ENCODE results near the gene SGCA.

The SGCA gene

DNA sequence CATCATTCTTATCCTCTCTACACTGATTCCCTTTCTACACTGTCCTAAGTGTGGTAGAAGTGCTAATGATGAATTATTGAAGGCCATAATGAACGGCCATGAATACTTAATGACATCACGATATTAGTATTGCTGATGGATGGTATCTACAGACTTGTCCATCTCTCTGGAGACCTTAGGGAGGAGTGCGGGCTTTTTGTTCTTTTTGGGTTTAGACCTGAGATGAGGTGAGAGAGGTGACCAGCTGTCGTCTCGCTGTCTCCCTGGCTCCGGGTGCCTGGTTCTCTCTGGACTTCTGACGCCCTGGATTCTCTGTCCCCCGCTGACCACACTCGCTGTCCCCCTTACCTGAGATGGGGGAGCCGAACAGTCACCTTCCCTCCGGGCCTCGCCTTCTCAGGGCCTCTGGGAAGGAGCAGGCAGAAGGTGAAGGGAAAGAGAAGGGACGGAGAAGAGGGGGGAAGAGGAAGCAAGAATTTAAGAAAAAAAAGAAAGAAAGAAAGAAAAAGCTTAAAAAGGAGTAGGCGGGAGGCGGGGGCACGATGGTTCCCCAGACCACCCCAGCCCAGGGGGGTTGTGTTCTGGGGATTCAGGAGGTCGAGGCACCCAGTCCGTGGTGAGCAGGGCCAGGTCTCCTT lies 17.1 kb downstream of the SGCA start:
- peak; percentile 71 for DNase-seq (ENCODE audit: low read depth)

DNA sequence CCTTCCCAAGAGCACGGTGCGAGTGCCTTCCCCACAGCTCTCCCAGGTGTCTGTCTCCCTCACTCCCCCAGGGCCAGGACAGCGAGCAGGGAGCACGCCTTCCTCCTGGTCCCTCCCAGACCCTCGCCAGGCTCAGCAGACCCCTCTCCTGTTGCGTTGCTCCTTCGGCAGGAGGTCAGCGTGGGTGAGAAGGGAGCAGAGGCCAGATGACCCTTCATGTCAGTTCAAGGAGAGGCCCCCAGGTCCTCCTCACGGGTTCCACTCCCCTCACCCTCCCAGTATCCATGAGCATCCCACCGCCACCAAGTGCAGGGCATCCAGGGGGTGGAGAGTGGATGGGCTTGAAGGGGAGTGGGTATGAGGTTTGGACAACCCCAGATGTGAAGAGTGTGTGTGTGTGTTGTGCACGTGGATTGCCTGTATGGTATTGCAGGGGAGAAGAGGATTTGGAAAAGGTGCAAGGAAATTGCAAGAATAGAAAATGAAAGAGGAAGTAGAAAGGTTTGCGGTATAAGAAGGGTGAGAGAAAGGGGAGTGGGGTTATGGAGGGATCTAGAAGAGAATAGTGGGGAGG lies 17.7 kb downstream of the SGCA start:
- DNase-seq (ENCODE audit: low read depth), result peak; percentile 79

DNA sequence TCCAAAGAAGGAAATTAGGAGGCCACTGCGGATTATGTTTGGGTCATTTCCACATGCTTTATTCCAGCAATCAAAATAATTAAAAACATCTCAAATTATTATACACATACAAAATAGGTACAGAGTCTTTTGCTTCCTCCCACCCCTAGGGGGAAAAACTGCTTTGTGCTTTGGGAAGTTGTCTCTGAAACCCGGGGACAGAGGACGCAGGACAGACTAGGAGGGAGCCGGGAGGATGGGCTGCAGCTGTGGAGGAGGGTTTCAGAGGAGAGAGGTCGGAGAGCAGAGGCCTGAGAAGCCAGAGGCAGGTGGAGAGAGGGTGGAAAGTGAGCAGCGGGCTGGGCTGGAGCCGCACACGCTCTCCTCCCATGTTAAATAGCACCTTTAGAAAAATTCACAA lies 18.3 kb downstream of the SGCA start:
- DNase-seq (ENCODE audit: low read depth), result peak; percentile 69

DNA sequence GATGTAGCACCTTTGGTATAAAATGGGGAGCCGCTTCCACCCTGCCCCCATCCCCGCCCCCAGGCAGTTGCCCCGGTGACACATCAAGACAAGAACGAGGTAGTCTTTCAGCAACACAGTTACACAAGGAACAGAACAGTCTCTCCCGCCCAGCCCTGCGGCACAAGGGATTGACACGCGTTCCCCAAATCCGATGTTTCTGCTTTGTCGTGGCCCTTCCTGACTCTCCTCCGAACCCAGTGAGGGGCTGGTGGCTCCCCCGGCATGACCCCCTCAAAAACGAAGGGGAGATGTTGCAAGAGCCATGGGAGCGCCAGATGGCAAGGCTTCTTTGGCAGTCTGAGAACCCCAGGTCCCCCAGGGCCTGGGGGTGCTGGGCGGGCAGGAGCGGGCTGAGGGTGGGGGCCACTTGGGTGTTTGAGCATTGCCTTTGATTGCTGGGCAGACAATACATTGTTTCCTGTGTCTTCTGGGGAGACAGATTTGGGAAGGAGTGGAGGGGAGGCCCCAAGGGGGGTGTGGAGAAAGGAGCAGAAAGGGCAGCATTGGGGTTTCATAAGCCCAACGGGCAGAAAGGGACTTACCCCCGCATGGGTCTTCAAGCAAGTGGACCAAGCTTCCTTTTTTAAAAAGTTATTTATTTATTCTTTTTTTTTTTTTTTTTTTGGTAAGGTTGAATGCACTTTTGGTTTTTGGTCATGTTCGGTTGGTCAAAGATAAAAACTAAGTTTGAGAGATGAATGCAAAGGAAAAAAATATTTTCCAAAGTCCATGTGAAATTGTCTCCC lies 19.0 kb downstream of the SGCA start:
- DNase-seq (ENCODE audit: low read depth), result peak; percentile 80

DNA sequence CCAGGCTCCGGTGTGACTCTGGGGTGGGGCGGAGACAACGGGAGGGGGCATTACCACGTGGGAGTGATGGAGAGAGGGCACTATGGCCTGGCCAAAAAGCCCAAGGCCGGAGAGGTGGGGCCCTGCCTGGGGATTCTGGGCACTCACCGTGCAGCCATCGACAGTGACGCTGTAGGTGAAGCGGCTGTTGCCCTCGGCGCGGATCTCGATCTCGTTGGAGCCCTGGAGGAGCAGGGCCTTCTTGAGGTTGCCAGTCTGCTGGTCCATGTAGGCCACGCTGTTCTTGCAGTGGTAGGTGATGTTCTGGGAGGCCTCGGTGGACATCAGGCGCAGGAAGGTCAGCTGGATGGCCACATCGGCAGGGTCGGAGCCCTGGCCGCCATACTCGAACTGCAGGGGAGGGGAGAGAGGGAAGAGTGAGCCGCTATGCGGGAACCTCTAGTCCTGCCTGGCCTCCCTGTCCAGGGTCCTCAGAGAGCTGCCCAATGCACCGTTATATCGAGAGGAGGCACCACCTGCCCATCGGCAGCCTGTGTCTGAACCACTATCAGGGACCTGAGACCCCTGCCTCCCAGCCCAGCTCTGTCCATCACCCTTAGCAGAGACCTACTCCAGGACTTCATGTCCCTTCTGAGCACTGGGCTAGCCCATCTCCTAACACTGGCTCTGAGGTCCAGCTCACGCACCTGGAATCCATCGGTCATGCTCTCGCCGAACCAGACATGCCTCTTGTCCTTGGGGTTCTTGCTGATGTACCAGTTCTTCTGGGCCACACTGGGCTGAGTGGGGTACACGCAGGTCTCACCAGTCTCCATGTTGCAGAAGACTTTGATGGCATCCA lies 20.0 kb downstream of the SGCA start:
- DNase-seq (ENCODE audit: low read depth), result peak; percentile 71

DNA sequence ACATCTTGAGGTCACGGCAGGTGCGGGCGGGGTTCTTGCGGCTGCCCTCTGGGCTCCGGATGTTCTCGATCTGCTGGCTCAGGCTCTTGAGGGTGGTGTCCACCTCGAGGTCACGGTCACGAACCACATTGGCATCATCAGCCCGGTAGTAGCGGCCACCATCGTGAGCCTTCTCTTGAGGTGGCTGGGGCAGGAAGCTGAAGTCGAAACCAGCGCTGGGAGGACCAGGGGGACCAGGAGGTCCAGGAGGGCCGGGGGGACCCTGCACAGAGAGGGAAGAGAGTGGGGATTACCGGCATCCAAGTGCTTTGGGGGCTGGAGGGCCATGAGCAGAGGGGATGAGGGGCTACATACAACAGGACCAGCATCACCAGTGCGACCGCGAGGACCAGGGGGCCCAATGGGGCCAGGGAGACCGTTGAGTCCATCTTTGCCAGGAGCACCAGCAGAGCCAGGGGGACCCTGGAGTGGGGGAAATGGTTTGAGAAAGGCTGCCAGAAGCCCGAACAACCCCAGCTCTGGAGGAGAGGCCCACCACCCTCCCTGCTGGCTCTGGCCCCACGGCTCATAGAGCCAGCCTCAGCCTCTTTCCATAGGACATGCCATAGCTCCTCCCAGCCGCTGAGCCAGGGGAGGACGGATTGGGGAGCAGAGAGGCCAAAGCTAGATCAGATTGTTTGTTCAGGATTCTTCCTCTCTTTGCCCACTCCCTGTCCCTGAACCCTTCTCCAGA lies 21.0 kb downstream of the SGCA start:
- DNase-seq (ENCODE audit: low read depth), result no peak

DNA sequence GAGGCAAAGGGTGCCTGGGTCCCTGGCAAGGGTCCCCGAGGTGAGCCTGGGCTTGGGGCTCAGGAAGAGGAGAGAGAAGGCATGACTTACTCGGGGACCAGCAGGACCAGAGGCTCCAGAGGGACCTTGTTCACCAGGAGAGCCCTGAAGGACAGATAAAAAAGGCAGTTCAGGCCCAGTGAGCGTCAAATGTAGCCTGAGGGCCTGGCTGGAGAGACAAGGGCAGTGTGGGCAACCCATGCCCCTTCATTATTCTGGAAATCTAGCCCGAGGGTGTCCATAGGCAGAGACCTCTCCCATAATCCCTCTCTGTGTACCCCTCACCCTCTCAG lies 21.6 kb downstream of the SGCA start:
- DNase-seq (ENCODE audit: low read depth), result peak; percentile 89

DNA sequence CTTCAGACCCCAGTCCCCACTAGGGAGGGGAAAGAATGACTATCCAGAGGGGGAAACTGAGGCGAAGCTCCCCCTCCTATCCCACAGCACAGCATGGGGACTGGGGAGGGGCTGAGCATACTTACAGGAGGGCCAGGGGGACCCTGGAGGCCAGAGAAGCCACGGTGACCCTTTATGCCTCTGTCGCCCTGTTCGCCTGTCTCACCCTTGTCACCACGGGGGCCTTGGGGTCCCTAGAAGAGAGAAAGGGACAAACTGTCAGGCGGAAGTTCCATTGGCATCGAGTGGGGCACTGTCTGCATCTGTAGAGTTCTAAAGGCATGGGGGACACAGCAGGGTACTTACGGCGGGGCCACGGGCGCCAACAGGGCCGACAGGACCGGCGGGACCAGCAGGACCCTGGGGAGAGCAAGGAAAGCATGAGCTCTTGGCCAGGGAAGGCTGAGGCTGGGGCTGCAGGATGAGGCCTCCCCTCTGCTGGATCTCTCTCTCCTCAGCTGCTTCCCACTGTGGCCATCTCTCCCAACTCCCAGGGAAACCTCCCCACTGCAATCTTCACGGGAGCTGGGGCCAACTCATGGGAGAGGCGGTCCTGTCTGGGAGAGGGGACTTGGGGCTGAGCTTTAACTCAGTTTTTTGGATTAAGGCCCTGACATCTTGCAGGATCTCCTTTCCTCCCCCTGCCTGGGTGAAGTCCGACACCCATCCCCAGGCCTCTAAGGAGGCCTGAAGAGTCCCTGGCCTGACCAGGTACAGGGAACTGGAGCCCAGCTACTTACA lies 22.1 kb downstream of the SGCA start:
- peak; percentile 87 for DNase-seq (ENCODE audit: low read depth)

DNA sequence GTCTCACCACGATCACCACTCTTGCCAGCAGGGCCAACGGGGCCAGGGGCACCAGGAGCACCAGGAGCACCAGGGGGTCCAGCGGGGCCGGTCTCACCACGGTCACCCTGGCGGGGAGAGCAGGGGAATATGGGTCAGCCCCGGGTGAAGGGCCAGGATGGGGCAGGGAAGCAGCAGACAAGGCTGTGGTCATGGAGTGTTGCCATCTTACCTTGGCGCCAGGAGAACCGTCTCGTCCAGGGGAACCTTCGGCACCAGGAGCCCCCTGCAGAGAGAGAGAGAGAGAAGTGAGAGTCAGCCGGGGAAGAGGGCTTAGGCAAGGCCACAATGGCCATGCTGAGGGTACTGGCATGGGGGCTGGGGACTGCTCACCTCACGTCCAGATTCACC lies 22.7 kb downstream of the SGCA start:
- DNase-seq (ENCODE audit: low read depth), result no peak

DNA sequence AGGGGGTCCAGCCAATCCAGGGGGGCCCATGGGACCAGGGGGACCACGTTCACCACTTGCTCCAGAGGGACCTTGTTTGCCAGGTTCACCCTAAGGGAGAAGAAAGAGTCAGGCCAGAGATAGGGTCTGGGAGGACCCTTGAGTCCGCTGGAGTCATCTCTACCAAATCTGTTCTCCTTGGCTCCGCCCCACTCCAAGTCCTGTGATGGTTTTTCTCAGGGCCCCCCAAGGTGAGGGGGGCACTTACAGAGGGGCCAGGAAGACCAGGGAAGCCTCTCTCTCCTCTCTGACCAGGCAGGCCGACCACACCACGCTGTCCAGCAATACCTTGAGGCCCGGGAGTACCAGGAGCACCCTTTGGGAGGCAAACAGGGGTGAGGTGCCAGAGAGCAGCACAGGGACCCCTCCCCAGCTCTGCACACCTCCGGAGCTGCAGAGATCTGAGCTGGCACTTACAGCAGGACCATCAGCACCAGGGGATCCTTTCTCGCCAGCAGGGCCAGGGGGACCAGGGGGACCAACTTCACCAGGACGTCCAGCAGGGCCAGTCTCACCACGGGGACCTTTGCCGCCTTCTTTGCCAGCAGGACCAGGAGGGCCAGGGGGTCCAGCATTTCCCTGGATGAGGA lies 23.2 kb downstream of the SGCA start:
- DNase-seq (ENCODE audit: low read depth), result peak; percentile 84

DNA sequence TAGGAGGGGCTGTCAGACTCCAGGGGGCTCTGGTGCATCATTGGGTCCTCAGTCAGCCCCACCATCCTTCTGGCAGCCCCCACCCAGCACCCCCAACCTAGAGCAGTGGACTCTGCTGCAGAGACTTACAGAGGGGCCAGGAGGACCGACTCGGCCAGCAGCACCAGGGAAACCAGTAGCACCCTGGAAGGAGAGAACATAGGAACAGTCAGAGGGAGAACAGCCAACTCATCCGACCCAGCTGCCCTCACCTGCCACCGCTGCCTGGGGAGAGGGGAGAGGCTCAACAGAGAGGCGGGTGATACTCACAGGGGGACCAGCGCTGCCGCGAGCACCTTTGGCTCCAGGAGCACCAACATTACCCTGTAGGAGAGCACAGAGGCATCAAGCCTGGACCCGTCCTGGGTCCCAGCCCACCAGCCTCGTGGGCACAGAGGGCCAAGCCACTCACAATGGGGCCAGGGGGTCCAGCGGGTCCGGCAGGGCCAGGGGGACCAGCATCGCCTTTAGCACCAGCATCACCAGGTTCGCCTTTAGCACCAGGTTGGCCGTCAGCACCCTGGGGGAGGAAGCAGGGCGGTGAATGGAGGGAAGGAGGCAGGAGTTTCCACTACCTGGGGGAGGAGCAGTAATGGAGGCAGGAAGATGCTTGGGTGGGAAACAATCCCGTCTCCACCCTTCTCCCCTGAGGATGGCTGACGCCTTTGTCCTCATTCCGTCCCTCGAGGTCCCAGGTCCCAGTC lies 23.9 kb downstream of the SGCA start:
- peak; percentile 88 for DNase-seq (ENCODE audit: low read depth)

DNA sequence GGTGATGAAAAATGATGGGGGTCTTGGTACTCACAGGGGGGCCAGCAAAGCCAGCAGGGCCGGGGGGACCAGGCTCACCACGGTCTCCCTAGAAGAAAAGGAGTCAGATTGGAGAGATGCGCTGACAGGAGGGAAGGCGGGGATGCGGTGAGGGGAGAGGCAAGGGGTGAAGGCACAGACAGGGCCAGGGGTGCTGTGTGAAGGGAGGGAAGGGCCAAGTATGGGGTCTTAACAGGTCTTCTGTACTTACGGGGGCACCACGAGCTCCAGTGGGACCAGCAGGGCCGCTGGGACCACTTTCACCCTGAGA lies 24.4 kb downstream of the SGCA start:
- no peak for DNase-seq (ENCODE audit: low read depth)

DNA sequence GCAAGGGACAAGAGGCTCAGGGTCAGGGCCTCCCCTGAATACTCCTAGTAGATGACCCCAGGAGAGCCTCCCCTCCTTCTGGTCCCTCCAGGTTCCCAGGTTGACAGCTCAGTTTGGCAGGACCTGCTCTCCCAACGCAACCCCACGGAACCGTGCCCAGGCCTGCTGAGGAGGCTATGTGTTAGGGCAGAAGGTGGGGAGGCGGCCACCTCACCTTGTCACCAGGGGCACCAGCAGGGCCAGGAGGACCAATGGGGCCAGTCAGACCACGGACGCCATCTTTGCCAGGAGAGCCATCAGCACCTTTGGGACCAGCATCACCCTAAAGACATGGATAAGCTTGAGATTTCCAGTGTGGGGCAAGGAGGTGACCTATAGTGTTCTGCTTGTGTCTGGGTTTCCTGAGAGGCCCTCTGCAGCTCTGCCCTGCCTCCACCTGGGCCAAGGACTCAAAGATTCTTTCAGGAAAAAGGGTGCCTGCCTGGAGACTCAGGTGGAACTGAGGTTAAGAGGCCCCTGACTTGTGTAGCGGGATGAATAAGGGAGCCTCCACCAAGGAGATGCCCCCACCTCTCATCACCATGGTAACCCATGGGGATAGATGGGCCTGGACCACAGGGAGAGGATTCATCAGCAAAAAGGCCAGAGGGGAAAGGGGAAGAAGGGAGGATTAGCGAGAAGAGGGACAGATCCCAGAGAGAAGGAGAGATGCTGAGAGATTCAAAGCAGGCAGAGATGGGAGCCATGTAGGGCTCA lies 25.0 kb downstream of the SGCA start:
- DNase-seq (ENCODE audit: low read depth), result peak; percentile 88

DNA sequence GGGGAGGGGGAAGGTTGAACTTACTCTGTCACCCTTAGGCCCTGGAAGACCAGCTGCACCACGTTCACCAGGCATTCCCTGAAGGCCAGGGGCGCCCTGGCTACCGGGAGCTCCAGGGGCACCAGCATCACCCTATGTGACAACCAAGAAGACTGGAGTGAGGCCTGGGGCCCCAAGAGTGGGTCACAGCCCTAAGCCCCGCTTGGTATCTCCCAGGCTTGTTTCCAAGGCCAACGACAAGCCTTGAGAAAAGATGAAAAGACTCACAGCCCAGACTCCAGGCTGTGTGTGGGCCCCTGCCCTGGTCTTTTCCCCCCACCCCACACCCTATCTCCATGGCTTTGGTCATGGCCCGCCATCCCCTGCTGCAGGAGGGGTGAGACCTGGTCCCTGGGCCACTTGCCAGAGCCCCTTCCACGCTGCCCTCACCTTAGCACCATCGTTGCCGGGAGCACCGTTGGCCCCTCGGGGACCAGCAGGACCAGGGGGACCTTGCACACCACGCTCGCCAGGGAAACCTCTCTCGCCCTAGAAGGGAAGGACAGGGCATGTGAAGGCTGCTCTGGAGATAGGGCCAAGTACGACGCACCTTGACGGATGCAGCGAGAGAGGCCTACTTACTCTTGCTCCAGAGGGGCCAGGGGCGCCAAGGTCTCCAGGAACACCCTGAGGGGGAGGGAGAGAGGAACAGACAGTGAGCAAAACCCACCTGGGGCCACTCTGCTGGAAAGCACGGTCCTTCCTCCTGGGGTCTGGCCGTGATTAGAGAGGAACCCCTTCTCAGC lies 25.7 kb downstream of the SGCA start:
- DNase-seq (ENCODE audit: low read depth), result peak; percentile 80

DNA sequence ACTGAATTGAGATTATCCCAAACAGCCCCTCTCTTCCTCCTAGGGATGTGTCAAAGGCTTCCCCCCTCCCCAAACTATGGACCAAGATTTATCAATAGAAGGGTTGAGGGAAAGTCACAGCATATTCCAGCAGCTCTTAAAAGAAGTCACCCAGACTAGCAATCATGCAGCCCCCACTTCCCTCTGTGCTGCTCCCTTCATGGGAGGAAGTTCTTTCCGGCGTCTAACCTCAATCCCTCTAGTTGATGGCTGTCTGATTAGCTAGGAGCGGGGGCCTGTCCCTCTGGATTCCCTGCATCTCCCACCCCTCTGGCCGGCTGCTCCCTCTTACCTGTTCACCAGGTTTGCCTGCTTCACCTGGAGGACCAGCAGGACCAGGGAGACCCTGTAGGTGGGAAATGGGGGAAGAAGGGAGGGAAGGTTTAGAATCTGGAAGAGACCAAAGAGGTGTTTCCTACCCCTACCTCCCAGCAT lies 26.4 kb downstream of the SGCA start:
- peak; percentile 74 for DNase-seq (ENCODE audit: low read depth)

DNA sequence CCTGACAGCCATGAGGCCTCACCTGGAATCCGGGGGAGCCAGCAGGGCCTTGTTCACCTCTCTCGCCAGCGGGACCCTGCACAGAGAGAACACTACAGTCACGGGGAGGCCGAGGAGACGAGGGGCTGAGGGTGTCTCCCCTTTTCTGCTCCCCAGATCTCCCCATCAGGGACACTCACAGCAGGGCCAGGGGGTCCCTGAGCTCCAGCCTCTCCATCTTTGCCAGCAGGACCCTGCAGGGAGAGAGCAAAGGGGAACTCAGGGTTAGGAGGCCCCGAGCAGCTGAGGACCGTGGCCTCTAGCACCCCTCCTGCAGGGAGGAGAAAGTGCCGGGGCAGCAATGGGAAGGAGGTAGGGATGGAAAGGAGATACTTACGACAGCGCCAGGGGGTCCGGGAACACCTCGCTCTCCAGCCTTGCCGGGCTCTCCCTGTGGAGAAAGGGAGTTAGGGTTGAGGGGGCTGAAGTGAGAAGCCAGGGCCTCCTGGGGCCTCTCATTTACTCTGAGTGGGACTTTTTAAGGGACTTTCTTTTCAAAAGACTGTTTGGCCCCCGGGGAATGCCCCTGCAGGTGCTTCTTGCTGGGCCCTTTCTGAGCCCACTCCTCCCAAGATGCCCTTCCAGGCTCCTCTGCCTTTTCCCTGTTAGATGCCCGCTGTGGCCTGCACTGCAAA lies 26.9 kb downstream of the SGCA start:
- peak; percentile 62 for DNase-seq (ENCODE audit: low read depth)

DNA sequence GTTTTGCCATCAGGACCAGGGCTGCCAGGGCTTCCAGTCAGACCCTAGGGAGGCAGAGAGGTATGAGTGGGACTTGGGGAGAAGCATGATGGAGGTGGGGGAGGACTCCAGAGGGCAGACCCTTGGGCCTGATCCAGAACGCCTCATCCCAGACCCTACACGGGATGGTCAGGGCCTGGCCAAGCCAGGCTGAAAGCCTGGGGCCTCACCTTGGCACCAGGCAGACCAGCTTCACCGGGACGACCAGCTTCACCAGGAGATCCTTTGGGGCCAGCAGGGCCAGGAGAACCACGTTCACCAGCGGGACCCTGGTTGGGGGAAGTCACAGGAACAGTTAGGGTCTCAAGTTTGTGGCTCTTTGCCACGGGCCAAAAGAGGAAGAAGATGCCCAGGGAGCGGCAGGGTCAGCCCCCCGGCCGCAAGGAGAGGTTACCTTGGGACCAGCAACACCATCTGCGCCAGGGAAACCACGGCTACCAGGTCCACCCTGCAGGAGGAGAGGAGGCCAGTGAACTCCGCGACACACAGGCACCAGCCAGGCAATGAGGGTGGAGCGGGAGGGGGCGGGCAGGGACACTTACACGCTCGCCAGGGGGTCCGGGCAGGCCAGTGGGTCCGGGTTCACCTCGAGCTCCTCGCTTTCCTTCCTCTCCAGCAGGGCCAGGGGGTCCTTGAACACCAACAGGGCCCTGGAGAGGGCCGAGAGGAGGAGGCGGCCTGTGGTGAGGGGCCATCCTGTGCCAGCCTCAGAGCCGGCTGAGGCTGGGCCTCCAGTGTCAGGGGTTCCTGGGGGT lies 28.5 kb downstream of the SGCA start:
- DNase-seq (ENCODE audit: low read depth), result peak; percentile 61
